Fibroblast of upper back skin (primary cell): Measurements from ENCODE around the gene MRPS12.
"Not testable (repeated sequence)": the region's sequence is repeated elsewhere in the genome, so short reads cannot be mapped to it uniquely, and the experiment has no call there.

Experiments used
- DNase-seq: peaks from one replicate; pipeline ENCODE4 v3.0.0-alpha.2; 2013

Gene MRPS12

GRCh38 chr19:38912600-38913514 lies 17.9 kb upstream of the MRPS12 start:
- DNase-seq, result no peak

- no peak for DNase-seq
Measured at GRCh38 chr19:38913958-38914357, 16.8 kb upstream of the MRPS12 start.

- no peak for DNase-seq
Measured at GRCh38 chr19:38915329-38916321, 15.1 kb upstream of the MRPS12 start.

GRCh38 chr19:38917516-38917915 lies 13.2 kb upstream of the MRPS12 start:
- DNase-seq, result no peak

- DNase-seq, result no peak
Measured at GRCh38 chr19:38917921-38918491, 12.7 kb upstream of the MRPS12 start.

- DNase-seq, result no peak
Measured at GRCh38 chr19:38918526-38918925, 12.2 kb upstream of the MRPS12 start.

- DNase-seq, result no peak
Measured at GRCh38 chr19:38919837-38920601, 10.7 kb upstream of the MRPS12 start.

- no peak for DNase-seq
Measured at GRCh38 chr19:38920602-38921419, 9.9 kb upstream of the MRPS12 start.

GRCh38 chr19:38921420-38922274 lies 9.1 kb upstream of the MRPS12 start:
- DNase-seq, result no peak

GRCh38 chr19:38922482-38922881 lies 8.3 kb upstream of the MRPS12 start:
- DNase-seq, result no peak

- DNase-seq, result no peak
Measured at GRCh38 chr19:38924388-38924787, 6.4 kb upstream of the MRPS12 start.

- DNase-seq, result no peak
Measured at GRCh38 chr19:38928391-38929001, 2.2 kb upstream of the MRPS12 start.

GRCh38 chr19:38929929-38930775 lies 592 bp upstream of the MRPS12 start, which contains the start of gene SARS2:
TSS of gene SARS2 (minus strand) at chr19:38930763. CDS start at chr19:38930736, 27 bp downstream.
- peak; percentile 93 for DNase-seq

GRCh38 chr19:38931521-38931793 lies 713 bp downstream of the MRPS12 start:
- DNase-seq, result no peak

GRCh38 chr19:38932425-38933179 lies 1.9 kb downstream of the MRPS12 start:
- DNase-seq, result peak; percentile 43

GRCh38 chr19:38933544-38933943 lies 2.8 kb downstream of the MRPS12 start:
- no peak for DNase-seq

GRCh38 chr19:38939957-38940356 lies 9.2 kb downstream of the MRPS12 start:
- DNase-seq, result no peak

- DNase-seq, result not testable (repeated sequence)
Measured at GRCh38 chr19:38941466-38941865, 10.7 kb downstream of the MRPS12 start.
